IMR-90 (cell line): ENCODE data around the gene PRR23E. TPM values are rescaled to one million over a fixed set of nuclear protein-coding genes. Genes with fewer than 3 reads are reported as not detected.

Experiments
- ATAC-seq: fragments of 200-7000 bp; cut with Tn5 transposase; 2 replicates; pipeline ENCODE4 v1.9.1; 2020; ENCODE audit warnings: low read depth, mild to moderate bottlenecking, moderate library complexity
- BruUV-seq: library from RNA; stranded (reverse); fragments of 400-500 nt; replicated peaks from 2 replicates; lab custom pipeline; 2021; lab: Mats Ljungman, UMichigan
- CTCF ChIA-PET: fragments of 300-600 bp; formaldehyde crosslinking; extraction: SDS; loops from one replicate; lab custom pipeline; 2021; ENCODE audit warnings: antibody characterized with exemption; lab: Yijun Ruan, JAX
- POLR2A ChIA-PET: fragments of 300-600 bp; sonication (Branson Sonifier 250); formaldehyde crosslinking; loops from one replicate; lab custom pipeline; 2022; ENCODE audit warnings: antibody characterized with exemption; ENCODE audit not compliant: unreplicated experiment; lab: Charles Lee
- DNase-seq: peaks from one replicate; pipeline ENCODE4 v3.0.0; 2013
- H2AFZ ChIP-seq: replicated peaks from 2 replicates; pipeline ENCODE3; 2013; ENCODE audit warnings: low read length, mild to moderate bottlenecking; ENCODE audit not compliant: poor library complexity
- H2AK5ac ChIP-seq: 2 replicates; pipeline ENCODE4 v1.6.1; 2013; ENCODE audit warnings: low read depth, low read length, inconsistent platforms
- H2AK9ac ChIP-seq: replicated peaks from 2 replicates; pipeline ENCODE3; 2013; ENCODE audit warnings: mild to moderate bottlenecking, low read depth, low read length, moderate library complexity; ENCODE audit not compliant: poor library complexity
- H2BK120ac ChIP-seq: 2 replicates; pipeline ENCODE4 v1.6.1; 2013; ENCODE audit warnings: low read depth, low read length, inconsistent platforms
- H2BK15ac ChIP-seq: 3 replicates; pipeline ENCODE4 v1.6.1; 2013; ENCODE audit warnings: low read depth, low read length, inconsistent platforms
- H2BK20ac ChIP-seq: 2 replicates; pipeline ENCODE4 v1.6.1; 2013; ENCODE audit warnings: low read depth, mild to moderate bottlenecking, inconsistent platforms, low read length, moderate library complexity
- H2BK5ac ChIP-seq: 2 replicates; pipeline ENCODE4 v1.6.1; 2013; ENCODE audit warnings: mild to moderate bottlenecking, low read depth, low read length, inconsistent platforms; ENCODE audit not compliant: poor library complexity, severe bottlenecking
- H3K14ac ChIP-seq: replicated peaks from 2 replicates; pipeline ENCODE4 v1.6.1; 2013; ENCODE audit warnings: low read depth, low read length, inconsistent platforms
- H3K18ac ChIP-seq: 2 replicates; pipeline ENCODE4 v1.6.1; 2013; ENCODE audit warnings: low read depth, low read length, control low read depth
- H3K23ac ChIP-seq: 2 replicates; pipeline ENCODE4 v1.6.1; 2013; ENCODE audit warnings: low read depth, low read length, inconsistent platforms
- H3K27ac ChIP-seq: 2 replicates; pipeline ENCODE4 v1.5.1; 2013; ENCODE audit warnings: mild to moderate bottlenecking, control low read depth, low read length; ENCODE audit not compliant: insufficient read depth
- H3K27me3 ChIP-seq: 2 replicates; pipeline ENCODE4 v1.6.1; 2013; ENCODE audit warnings: low read length; ENCODE audit not compliant: control insufficient read depth, insufficient read depth
- H3K36me3 ChIP-seq: 2 replicates; pipeline ENCODE4 v1.6.1; 2013; ENCODE audit warnings: low read length, mixed read lengths; ENCODE audit not compliant: control insufficient read depth, insufficient read depth
- H3K4ac ChIP-seq: 2 replicates; pipeline ENCODE4 v1.6.1; 2013; ENCODE audit warnings: low read depth, low read length, inconsistent platforms
- H3K4me1 ChIP-seq: 2 replicates; pipeline ENCODE4 v1.6.1; 2013; ENCODE audit warnings: low read length, mixed read lengths; ENCODE audit not compliant: control insufficient read depth, insufficient read depth
- H3K4me2 ChIP-seq: 2 replicates; pipeline ENCODE4 v1.6.1; 2013; ENCODE audit warnings: low read depth, mild to moderate bottlenecking, control low read depth, low read length, moderate library complexity
- H3K4me3 ChIP-seq: 2 replicates; pipeline ENCODE4 v1.5.1; 2013; ENCODE audit warnings: low read depth, mild to moderate bottlenecking, control low read depth, low read length, moderate library complexity; ENCODE audit not compliant: insufficient read depth
- H3K56ac ChIP-seq: 2 replicates; pipeline ENCODE4 v1.6.1; 2013; ENCODE audit warnings: low read length, inconsistent platforms; ENCODE audit not compliant: insufficient read depth; ENCODE audit errors: extremely low read depth
- H3K79me1 ChIP-seq, 2 experiments: 2 replicates each; pipeline ENCODE4 v1.6.1; 2013; ENCODE audit warnings: low read length in 2 of 2, inconsistent platforms in 1 of 2, low read depth in 1 of 2
- H3K9ac ChIP-seq: 2 replicates; pipeline ENCODE4 v1.6.1; 2013; ENCODE audit warnings: low read depth, low read length, control low read depth
- H3K9me1 ChIP-seq: 2 replicates; pipeline ENCODE4 v1.6.1; 2013; ENCODE audit warnings: low read length, inconsistent platforms; ENCODE audit not compliant: insufficient read depth
- H3K9me3 ChIP-seq: 2 replicates; pipeline ENCODE4 v1.6.1; 2013; ENCODE audit warnings: low read length; ENCODE audit not compliant: control insufficient read depth, insufficient read depth
- H4K20me1 ChIP-seq: 2 replicates; pipeline ENCODE4 v1.6.1; 2013; ENCODE audit warnings: low read length, inconsistent platforms; ENCODE audit not compliant: insufficient read depth
- H4K5ac ChIP-seq: 2 replicates; pipeline ENCODE4 v1.6.1; 2013; ENCODE audit warnings: mild to moderate bottlenecking, low read depth, low read length, control low read depth
- H4K8ac ChIP-seq, 2 experiments: 2 replicates each; pipeline ENCODE4 v1.6.1; 2013; ENCODE audit warnings: low read depth in 2 of 2, low read length in 2 of 2, control low read depth in 1 of 2, inconsistent platforms in 1 of 2
- H4K91ac ChIP-seq: 2 replicates; pipeline ENCODE4 v1.6.1; 2013; ENCODE audit warnings: low read depth, low read length, inconsistent platforms; ENCODE audit not compliant: insufficient read depth
- BHLHE40 ChIP-seq: fragments of 150-350 bp; IDR thresholded peaks from 2 replicates; pipeline ENCODE4 v1.6.1; 2016; ENCODE audit warnings: mild to moderate bottlenecking, low read depth, low read length
- CEBPB ChIP-seq: IDR thresholded peaks from 2 replicates; pipeline ENCODE4 v1.6.1; 2012; ENCODE audit warnings: low read depth, low read length, improper control_type of control experiment
- MAFK ChIP-seq: IDR thresholded peaks from 2 replicates; pipeline ENCODE4 v1.6.1; 2012; ENCODE audit warnings: low read depth, low read length, improper control_type of control experiment
- MXI1 ChIP-seq: IDR thresholded peaks from 2 replicates; pipeline ENCODE4 v1.6.1; 2012; ENCODE audit warnings: low read depth, mild to moderate bottlenecking, low read length, moderate library complexity, borderline replicate concordance
- POLR2A ChIP-seq: IDR thresholded peaks from 2 replicates; pipeline ENCODE4 v1.6.1; 2012; ENCODE audit warnings: mild to moderate bottlenecking, low read depth, low read length
- RAD21 ChIP-seq: IDR thresholded peaks from 2 replicates; pipeline ENCODE4 v1.6.1; 2012; ENCODE audit warnings: low read length, improper control_type of control experiment
- RFX5 ChIP-seq: IDR thresholded peaks from 2 replicates; pipeline ENCODE4 v1.8.0; 2012; ENCODE audit warnings: low read depth, mild to moderate bottlenecking, low read length, moderate library complexity
- WGBS, 2 experiments: methylation state at CpG; one replicate each; pipeline versions ENCODE4 v1.1.5 to v1.1.7; 2013; ENCODE audit warnings: missing lambda C conversion rate in 2 of 2; ENCODE audit not compliant: insufficient read length in 1 of 2; ENCODE audit errors: extremely low coverage in 2 of 2; 5-methylcytosine and 5-hydroxymethylcytosine counted together
- dilution Hi-C: fragments of 300-500 bp; cut with HindIII; formaldehyde crosslinking; loops from one replicate; pipeline ENCODE4 v1.14.3; 2018; ENCODE audit warnings: low sequenced_read_pairs; ENCODE audit not compliant: unreplicated experiment
- in situ Hi-C: fragments of 300-500 bp; cut with MboI; formaldehyde crosslinking; loops from 3 replicates; pipeline ENCODE4 v1.14.3; 2019; ENCODE audit warnings: low sequenced_read_pairs, inconsistent platforms, mixed read lengths
- intact Hi-C: fragments of 100-400 bp; cut with micrococcal nuclease; formaldehyde crosslinking; loops from 2 replicates; pipeline ENCODE4 v1.10.0; 2022
- polyA plus RNA-seq, 3 experiments: library from polyadenylated mRNA; depleted of rRNA; stranded (reverse); fragments of >200 nt; gene quantifications; 2 replicates each; pipeline ENCODE4 v1.2.3, GENCODE V29; 2012; ENCODE audit warnings: low replicate concordance in 1 of 3
- total RNA-seq: library from RNA; depleted of rRNA; stranded (reverse); fragments of >200 nt; gene quantifications from 2 replicates; pipeline ENCODE4 v1.2.3, GENCODE V29; 2012
- TF ChIP-seq, protein P1 (sequence below): fragments of 150-350 bp; IDR thresholded peaks from 2 replicates; pipeline ENCODE4 v1.6.1; 2016; ENCODE audit warnings: low read depth, mild to moderate bottlenecking, low read length, moderate library complexity, borderline replicate concordance
- TF ChIP-seq, protein P2 (sequence below): conservative IDR thresholded peaks from 2 replicates; pipeline ENCODE4 v1.5.1; 2012; ENCODE audit warnings: mild to moderate bottlenecking, low read depth, low read length, improper control_type of control experiment
- TF ChIP-seq, protein P3 (sequence below): fragments of 150-350 bp; IDR thresholded peaks from 2 replicates; pipeline ENCODE4 v1.6.1; 2017; ENCODE audit warnings: mild to moderate bottlenecking, antibody characterized with exemption, low read length, low read depth

PRR23E gene
- total and polyA plus RNA-seq, 2 of the 4 experiments (the other 2 are of a cell fraction): not detected

DNA sequence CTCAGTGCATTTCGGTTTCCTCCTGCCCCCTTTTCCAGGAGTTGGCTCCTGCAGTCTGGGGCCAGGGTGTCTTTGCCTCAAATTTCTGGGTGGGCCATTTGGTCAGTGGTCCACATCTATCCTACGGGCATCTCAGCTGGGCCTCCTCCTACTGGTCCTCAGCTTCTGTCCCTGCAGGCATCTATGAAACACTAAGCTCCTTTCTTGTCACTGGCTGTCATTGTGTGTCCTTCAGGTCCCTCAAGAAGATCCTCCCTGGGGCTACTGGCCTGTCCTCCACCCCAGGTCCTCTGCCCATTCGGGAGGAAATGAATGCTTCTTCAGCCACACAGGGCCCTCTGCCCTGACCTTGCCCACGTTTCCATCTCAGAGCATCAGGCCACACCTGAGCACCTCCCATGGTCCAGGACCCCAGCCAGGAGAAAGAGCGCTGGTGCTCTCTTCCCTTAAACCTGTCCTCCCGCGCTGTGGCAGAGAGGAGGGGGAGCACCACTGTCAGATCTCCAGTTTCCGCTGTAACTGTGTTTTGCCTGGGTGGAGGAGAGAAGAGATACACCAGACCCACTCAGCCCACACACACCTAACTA, 1.8 kb downstream of the PRR23E start:
- Histone ChIP-seq H3K9ac (no peak overlapping the region), H3K4me1 (no peaks in the 10 kb centered on the region), H3K14ac (no peak overlapping the region), H3K18ac (no peak overlapping the region), H3K4me2 (no peak overlapping the region), H2AFZ (peak overlapping the region; percentile 24), H4K5ac (no peak overlapping the region), H3K9me1 (no peaks in the 10 kb centered on the region), H3K4me3 (no peak overlapping the region), H3K9me3 (no peaks in the 10 kb centered on the region), H4K91ac (no peak overlapping the region), H3K27ac (no peak overlapping the region), H3K79me1 (no peaks in the 10 kb centered on the region), H2AK5ac (no peak overlapping the region), H3K56ac (no peak overlapping the region), H2AK9ac (no peak overlapping the region), H2BK5ac (no peak overlapping the region), H4K20me1 (no peaks in the 10 kb centered on the region), H2BK15ac (no peak overlapping the region), H2BK20ac (no peak overlapping the region), H3K36me3 (no peaks in the 10 kb centered on the region), H3K27me3 (peaks cover 5% of the 10 kb centered on the region; the same call in 1 of the 2 replicates), H2BK120ac (no peak overlapping the region), H4K8ac (no peak overlapping the region), H3K4ac (no peak overlapping the region), H3K23ac (no peak overlapping the region)
- TF ChIP-seq, protein P1, sequence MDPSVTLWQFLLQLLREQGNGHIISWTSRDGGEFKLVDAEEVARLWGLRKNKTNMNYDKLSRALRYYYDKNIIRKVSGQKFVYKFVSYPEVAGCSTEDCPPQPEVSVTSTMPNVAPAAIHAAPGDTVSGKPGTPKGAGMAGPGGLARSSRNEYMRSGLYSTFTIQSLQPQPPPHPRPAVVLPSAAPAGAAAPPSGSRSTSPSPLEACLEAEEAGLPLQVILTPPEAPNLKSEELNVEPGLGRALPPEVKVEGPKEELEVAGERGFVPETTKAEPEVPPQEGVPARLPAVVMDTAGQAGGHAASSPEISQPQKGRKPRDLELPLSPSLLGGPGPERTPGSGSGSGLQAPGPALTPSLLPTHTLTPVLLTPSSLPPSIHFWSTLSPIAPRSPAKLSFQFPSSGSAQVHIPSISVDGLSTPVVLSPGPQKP: no peak
- TF ChIP-seq, protein P2, sequence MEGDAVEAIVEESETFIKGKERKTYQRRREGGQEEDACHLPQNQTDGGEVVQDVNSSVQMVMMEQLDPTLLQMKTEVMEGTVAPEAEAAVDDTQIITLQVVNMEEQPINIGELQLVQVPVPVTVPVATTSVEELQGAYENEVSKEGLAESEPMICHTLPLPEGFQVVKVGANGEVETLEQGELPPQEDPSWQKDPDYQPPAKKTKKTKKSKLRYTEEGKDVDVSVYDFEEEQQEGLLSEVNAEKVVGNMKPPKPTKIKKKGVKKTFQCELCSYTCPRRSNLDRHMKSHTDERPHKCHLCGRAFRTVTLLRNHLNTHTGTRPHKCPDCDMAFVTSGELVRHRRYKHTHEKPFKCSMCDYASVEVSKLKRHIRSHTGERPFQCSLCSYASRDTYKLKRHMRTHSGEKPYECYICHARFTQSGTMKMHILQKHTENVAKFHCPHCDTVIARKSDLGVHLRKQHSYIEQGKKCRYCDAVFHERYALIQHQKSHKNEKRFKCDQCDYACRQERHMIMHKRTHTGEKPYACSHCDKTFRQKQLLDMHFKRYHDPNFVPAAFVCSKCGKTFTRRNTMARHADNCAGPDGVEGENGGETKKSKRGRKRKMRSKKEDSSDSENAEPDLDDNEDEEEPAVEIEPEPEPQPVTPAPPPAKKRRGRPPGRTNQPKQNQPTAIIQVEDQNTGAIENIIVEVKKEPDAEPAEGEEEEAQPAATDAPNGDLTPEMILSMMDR: no peak
- TF ChIP-seq BHLHE40: no peak
- no peak for TF ChIP-seq CEBPB
- TF ChIP-seq RFX5: no peak
- TF ChIP-seq MXI1: no peak
- TF ChIP-seq POLR2A: no peak
- TF ChIP-seq, protein P3, sequence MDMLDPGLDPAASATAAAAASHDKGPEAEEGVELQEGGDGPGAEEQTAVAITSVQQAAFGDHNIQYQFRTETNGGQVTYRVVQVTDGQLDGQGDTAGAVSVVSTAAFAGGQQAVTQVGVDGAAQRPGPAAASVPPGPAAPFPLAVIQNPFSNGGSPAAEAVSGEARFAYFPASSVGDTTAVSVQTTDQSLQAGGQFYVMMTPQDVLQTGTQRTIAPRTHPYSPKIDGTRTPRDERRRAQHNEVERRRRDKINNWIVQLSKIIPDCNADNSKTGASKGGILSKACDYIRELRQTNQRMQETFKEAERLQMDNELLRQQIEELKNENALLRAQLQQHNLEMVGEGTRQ: no peak
- TF ChIP-seq MAFK: no peak
- no peak for TF ChIP-seq RAD21
- WGBS, 2 experiments: 25% methylated on average over 2 of the region's 8 CpGs; no CpG with 5 or more reads in 1 of the 2 experiments
- ChIA-PET POLR2A (no interaction called here), CTCF (no interaction called here)
- in situ Hi-C loops: no loop called here
- no TSS peak for BruUV-seq
- intact Hi-C loops: no loop called here
- DNase-seq: no peak
- ATAC-seq: no peak
- dilution Hi-C loops: no loop called here
